HG02763 (cell line): ENCODE measurements around the gene RSPH6A.
"Not testable (repeated sequence)": the region's sequence is repeated elsewhere in the genome, so short reads cannot be mapped to it uniquely, and the experiment has no call there.

ENCODE experiments used
- ATAC-seq: cut with Tn5 transposase; IDR thresholded peaks from one replicate; pipeline ENCODE4 v1.9.1; 2021; ENCODE audit warnings: mild to moderate bottlenecking, moderate library complexity; ENCODE audit not compliant: unreplicated experiment

The RSPH6A gene

GRCh38 chr19:45767410-45767880 is 47.7 kb downstream of the RSPH6A start:
- no peak for ATAC-seq

DNA sequence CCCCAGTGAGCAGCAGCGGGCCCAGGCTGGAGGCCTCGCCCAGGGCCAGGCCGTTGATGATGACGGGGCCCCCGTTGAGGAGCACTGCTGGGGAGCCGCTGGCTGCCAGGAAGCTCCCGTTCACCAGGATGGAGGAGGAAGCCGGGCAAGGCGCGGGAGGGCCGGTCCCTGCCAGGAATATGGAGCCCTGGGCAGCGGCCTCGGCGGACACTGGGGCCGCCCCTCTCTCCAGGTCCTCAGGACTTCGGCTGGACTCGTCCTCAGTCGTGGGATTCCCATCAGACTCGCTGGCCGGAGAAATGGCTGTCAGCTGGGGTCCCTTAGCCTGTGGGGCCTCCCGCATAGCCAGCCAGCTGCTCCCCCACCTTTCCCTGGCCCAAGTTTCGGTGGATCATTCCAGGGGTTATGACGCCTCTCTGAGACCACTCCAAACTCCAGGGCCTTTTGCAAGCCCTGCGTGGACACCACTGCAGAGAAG is 48.2 kb downstream of the RSPH6A start:
- no peak for ATAC-seq

GRCh38 chr19:45766296-45766868 is 48.7 kb downstream of the RSPH6A start:
- no peak for ATAC-seq

GRCh38 chr19:45765702-45766295 is 49.3 kb downstream of the RSPH6A start:
- no peak for ATAC-seq

DNA sequence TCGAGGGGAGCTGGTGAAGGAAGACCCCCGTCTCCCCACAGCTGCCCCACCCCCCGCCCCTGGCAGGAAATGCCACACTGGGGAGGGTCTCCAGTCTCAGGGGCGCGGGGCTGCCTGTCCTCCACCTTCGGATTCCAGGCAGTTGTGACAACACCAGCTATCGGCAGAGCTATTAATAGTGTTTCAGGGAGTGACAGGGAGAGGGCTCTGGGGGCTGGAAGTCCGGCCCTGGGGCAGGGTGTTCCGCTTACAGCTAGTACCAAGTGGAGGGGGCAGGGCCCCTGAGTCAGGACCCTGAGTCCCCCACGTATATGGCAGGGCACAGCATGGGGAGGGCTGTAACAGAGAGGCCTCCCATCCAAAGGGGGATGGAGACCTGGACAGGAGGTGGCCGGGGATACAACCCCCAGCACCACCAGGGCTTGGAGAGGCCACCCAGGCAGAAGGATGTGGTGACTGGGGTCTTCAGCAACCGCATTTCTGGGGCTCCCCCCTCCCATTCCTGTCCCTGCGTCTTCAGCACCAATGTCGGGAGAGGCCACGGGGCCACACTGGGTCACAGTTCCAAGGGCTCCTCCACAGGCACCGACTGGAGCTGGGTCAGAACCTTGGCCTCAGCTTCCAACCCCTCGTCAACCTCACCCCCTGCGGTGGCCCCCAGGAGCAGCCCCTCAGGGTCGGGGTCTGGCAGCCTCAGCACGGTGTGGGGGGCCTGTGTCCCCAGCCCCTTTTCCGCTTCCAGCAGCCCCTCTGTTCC is 50.0 kb downstream of the RSPH6A start:
- no peak for ATAC-seq

DNA sequence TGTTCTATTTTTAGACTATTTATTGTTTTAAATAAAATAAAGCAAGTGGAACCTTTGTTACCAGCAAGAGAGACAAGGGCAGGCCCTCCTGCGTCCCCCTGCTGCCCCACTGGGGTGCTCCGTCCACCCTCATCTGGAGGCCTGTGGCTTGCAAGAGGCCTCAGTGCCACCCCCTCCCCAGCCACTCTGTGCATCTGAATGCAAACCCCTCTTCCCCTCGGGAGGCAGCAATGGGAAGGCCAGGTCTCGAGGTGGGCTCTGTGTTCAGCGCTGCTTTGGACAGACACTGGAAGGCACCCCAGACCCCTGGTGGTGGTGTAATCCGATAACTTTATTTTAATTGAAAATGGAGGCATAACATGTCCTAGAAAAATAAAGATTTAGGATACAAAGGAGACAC is 50.6 kb downstream of the RSPH6A start:
- no peak for ATAC-seq

GRCh38 chr19:45763691-45764294 is 51.3 kb downstream of the RSPH6A start:
- no peak for ATAC-seq

GRCh38 chr19:45762870-45763631 is 52.1 kb downstream of the RSPH6A start:
- ATAC-seq: no peak

DNA sequence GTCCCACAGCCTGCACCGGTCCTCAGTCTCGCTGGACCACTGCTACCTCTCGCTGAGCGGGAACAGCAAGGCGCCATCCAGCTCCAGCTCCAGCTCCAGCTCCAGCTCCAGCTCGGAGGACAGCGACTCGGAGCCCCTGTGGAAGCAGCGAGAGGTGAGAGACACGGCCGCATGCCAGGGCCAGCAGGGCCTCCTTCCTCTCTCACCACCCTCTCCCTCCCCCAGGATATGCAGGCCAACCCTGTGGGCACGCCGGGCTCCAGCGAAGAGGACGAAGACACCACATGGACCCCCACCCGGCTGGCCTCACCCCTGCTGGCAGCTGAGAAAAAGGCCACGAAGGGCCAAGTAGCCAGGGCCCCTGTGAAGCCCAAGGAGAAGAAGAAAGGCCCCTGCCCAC is 53.4 kb downstream of the RSPH6A start:
- no peak for ATAC-seq

GRCh38 chr19:45758921-45759320 is 56.2 kb downstream of the RSPH6A start:
- no peak for ATAC-seq

GRCh38 chr19:45757695-45758094 is 57.4 kb downstream of the RSPH6A start:
- ATAC-seq: no peak

DNA sequence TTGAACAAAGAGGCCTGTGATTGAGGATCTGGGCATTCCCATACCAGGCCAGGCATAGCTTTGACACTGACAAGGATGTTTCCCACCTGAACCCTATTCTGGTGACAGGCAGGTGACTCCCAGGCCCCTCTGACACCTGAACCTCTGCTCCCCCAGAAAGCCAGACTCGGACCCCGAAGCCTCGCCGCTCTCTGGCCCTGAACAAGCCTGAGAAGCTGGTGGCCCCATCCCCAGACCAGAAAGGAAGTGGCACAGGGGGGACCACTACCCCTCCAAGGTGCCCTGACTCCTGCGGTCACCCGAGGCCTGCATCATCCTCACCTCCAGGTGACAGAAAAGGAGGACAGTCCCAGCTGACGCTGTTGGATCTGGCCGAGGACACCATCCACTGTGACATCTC is 60.8 kb downstream of the RSPH6A start:
- ATAC-seq: no peak

DNA sequence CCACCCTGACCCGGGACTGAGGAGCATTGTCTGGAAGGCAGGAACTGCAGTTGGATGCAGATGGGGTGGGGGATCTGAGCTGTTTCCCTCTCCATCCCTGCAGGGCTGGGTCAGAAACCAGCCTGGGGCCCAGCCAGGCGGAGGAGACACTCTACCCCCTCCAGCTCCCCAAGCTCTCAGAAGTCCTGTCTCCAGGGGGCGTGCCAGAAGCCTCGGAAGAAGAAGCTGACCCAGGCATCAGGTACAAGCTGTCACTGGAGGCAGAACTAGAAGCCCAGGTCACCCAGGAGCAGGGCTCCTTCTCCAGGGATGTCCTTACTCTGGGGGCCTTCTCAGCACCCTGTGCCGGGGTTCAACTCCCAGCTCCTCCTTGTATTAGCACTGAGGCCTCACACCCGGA is 61.6 kb downstream of the RSPH6A start:
- ATAC-seq: no peak

DNA sequence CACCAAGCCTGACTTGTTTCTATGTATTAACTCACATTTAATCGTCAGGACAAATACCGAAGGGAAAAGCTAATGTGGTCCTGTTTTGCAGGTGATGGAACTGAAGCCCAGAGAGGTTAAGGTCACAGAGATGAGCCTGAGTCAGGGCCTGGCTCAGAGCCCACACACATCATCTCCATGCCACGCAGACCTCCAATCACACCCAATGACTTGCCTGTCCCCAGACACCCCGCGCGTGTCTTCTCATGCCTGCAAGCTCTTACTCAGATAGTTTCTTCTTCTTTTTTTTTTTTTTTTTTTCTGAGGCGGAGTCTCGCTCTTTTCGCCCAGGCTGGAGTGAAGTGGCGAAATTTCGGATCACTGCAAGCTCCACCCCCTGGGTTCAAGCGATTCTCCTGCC is 62.5 kb downstream of the RSPH6A start:
- no peak for ATAC-seq

GRCh38 chr19:45751483-45751882 is 63.6 kb downstream of the RSPH6A start:
- ATAC-seq: not testable (repeated sequence)

DNA sequence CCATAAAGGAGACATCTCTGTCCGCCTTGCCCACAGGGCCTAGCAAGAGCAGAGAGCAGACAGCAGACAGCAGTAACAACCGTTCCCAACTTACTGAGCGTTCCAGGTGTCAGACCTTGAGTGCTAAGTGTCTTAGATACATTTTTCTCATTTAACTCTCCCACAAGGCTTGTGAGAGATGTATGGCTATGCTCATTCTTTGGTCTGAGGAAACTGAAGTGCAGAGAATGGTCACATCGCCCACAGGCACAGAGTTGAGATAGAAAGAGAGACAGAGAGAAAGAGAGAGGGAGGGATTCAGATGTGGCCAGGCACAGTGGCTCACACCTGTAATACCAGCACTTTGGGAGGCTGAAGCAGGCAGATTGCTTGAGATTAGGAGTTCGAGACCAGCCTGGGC is 67.6 kb downstream of the RSPH6A start:
- no peak for ATAC-seq

DNA sequence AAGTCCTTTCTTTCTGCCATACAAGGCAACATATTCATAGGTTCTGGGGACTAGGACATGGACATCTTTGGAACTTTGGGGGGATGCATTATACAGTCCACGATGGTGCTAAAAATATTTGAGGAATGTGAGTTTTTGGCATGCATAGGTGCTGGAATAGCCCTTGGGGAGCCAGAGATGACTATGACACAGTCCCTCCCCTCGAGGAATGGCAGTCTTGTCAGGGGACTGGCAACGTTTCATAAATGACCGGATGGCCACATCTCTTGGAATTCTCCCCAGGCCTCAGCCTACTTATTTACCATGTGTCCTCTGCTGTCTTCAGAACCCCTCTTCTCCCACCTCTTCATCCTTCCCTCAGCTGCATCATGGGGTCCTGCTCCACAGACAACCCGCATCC is 68.2 kb downstream of the RSPH6A start:
- no peak for ATAC-seq
